NCI-H2196 (cell line): Measurements from ENCODE around the gene MFNG.

ENCODE experiments used
- DNase-seq: peaks from one replicate; lab custom pipeline; 2025; ENCODE audit not compliant: unreplicated experiment; lab: John Stamatoyannopoulos, UW

Gene MFNG

GRCh38 chr22:37427135-37427710, 59.0 kb downstream of the MFNG start, which contains the start of gene ELFN2:
Gene ELFN2 (minus strand): TSS chr22:37427479. CDS start chr22:37375534, 51,945 bp downstream.
- DNase-seq = no peak

GRCh38 chr22:37426706-37427134, 59.5 kb downstream of the MFNG start:
- no peak for DNase-seq

- DNase-seq = no peak
These were observed 60.1 kb downstream of the MFNG start for GRCh38 chr22:37425800-37426705.

GRCh38 chr22:37425369-37425768, 60.8 kb downstream of the MFNG start:
- DNase-seq = no peak

GRCh38 chr22:37423283-37423682, 62.9 kb downstream of the MFNG start:
- no peak for DNase-seq

GRCh38 chr22:37421468-37421877, 64.7 kb downstream of the MFNG start:
- DNase-seq = no peak

GRCh38 chr22:37420686-37421467, 65.3 kb downstream of the MFNG start:
- DNase-seq = no peak

- DNase-seq = no peak
These were observed 66.1 kb downstream of the MFNG start for GRCh38 chr22:37419969-37420685.

- no peak for DNase-seq
These were observed 66.7 kb downstream of the MFNG start for GRCh38 chr22:37419370-37419968.
